Esophagus (tissue), 2 donors: Measurements from ENCODE around the gene CXorf49. TPM values are rescaled to one million over a fixed set of nuclear protein-coding genes. Genes with fewer than 3 reads are reported as not detected.
"Not testable (repeated sequence)": the region's sequence is repeated elsewhere in the genome, so short reads cannot be mapped to it uniquely, and the experiment has no call there.

ENCODE experiments used
- H3K27ac ChIP-seq, 2 donors: one replicate each; pipeline ENCODE4 v1.5.1; 2013; ENCODE audit warnings: low read depth in 2 of 2, mild to moderate bottlenecking in 2 of 2, inconsistent platforms in 1 of 2, low read length in 1 of 2, moderate library complexity in 1 of 2
- H3K27me3 ChIP-seq, 2 donors: one replicate each; pipeline ENCODE4 v1.6.1; 2013; ENCODE audit warnings: low read length in 2 of 2, control low read depth in 1 of 2, mild to moderate bottlenecking in 1 of 2; ENCODE audit not compliant: insufficient read depth in 2 of 2, control insufficient read depth in 1 of 2
- H3K36me3 ChIP-seq, 2 donors: one replicate each; pipeline ENCODE4 v1.6.1; 2013; ENCODE audit warnings: low read length in 1 of 2; ENCODE audit not compliant: control insufficient read depth in 2 of 2, insufficient read depth in 2 of 2
- H3K4me1 ChIP-seq, 2 donors: one replicate each; pipeline ENCODE4 v1.6.1; 2013; ENCODE audit warnings: low read length in 1 of 2; ENCODE audit not compliant: control insufficient read depth in 2 of 2, insufficient read depth in 2 of 2
- H3K4me3 ChIP-seq, 2 donors: one replicate each; pipeline ENCODE4 v1.5.1; 2013; ENCODE audit warnings: low read length in 2 of 2, mild to moderate bottlenecking in 2 of 2, low read depth in 1 of 2, moderate library complexity in 1 of 2
- H3K9me3 ChIP-seq, 2 donors: one replicate each; pipeline ENCODE4 v1.6.1; 2013; ENCODE audit warnings: mild to moderate bottlenecking in 2 of 2, low read depth in 1 of 2, low read length in 1 of 2, moderate library complexity in 1 of 2; ENCODE audit not compliant: control insufficient read depth in 2 of 2, insufficient read depth in 1 of 2
- WGBS, 2 donors: extraction: QIAGEN DNeasy Blood & Tissue Kit; methylation state at CpG; one replicate each; pipeline ENCODE4 v1.1.7; 2013; 5-methylcytosine and 5-hydroxymethylcytosine counted together
- polyA plus RNA-seq, 2 donors: library from polyadenylated mRNA; stranded (reverse); fragments of 200-250 nt; gene quantifications; one replicate each; pipeline ENCODE4 v1.2.3, GENCODE V29; 2013
- donor health status: healthy with polysubstance abuse.
- donor health status: Bipolar disorder and iron deficiency.

CXorf49 gene
- polyA plus RNA-seq, 2 donors, result not detected

DNA sequence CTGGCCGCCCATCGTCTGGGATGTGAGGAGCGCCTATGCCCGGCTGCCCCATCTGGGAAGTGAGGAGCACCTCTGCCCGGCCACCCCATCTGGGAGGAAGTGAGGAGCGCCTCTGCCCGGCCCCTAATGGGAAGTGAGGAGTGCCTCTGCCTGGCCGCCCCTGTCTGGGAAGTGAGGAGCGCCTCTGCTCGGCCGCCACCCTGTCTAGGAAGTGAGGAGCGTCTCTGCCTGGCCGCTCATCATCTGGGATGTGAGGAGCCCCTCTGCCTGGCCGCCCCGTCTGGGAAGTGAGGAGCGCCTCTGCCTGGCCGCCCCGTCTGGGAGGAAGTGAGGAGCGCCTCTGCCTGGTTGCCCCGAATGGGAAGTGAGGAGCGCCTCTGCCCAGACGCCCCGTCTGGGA lies 42.4 kb downstream of the CXorf49 start:
- not testable (repeated sequence) for H3K4me1 ChIP-seq, H3K9me3 ChIP-seq, H3K27ac ChIP-seq, H3K36me3 ChIP-seq, H3K4me3 ChIP-seq, H3K27me3 ChIP-seq
- 96 to 97% methylated on average over 21 to 23 of the region's 23 CpGs for WGBS, 2 donors

DNA sequence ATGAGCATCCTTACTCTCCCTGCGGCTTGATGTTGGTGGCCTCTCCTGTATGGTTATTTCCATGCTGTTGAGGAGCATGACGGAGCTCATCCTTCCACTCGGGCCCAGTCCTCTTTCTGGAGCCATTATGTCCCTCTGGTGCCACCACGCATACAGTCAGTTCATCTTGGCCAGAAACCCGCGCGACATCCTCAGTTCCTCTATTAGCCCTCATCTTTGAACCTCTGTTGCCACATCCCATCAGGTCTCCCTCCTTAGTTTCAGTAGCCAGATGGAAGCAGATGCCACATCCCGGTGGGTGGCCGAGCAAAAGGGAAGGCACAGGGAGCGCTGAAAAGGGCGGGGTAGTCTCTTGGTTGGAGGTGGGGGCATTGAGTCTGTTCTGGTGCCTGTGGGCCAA lies 46.1 kb downstream of the CXorf49 start:
- Histone ChIP-seq H3K36me3 (no peaks in the 10 kb centered on the region), H3K4me3 (no peak overlapping the region), H3K9me3 (no peaks in the 10 kb centered on the region), H3K27me3 (no peaks in the 10 kb centered on the region), H3K27ac (no peak overlapping the region), H3K4me1 (no peaks in the 10 kb centered on the region)
- 92 to 94% methylated on average over 11 of the region's 11 CpGs for WGBS, 2 donors

DNA sequence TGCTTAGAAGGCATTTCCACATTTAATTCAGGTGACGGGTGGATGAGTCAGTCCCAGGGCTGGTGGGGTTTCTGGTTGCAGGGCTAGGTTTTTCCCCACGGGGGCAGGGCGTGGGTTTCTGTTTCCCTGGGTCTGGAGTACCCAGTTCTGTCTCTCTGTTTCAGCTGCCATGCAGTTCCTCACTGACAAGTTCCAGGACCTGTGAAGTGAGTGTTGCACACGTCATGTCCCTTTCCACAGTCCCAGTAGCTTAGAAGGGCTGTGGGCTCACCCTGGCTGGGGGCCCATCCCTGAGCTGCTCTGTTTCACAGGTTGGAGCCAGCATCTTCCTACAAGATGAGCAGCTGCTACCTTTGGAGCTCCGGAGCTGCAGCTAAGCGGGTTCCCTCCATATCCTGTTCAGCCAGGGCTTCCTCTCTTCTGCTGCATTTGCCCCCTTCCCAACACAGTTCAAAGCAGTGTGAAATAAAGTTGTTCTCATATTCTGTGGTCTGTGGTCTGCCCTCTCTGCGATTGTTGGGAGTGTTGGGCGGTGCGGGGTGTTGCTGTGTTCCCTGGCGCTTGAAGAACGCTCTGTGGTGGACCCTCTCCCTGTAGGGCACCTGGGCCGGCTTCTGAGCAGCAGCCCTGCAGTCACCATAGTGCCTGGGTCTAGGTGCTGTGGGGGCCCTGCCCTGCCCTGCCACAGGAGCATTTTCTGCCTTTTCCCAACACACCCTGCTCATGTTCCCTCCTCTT lies 46.9 kb downstream of the CXorf49 start:
- no peaks in the 10 kb centered on the region for H3K9me3 ChIP-seq
- no peak overlapping the region for H3K27ac ChIP-seq
- H3K4me3 ChIP-seq, result no peak overlapping the region
- WGBS, 2 donors, result 61 to 69% methylated on average over 12 of the region's 12 CpGs
- H3K4me1 ChIP-seq, result no peaks in the 10 kb centered on the region
- no peaks in the 10 kb centered on the region for H3K27me3 ChIP-seq
- H3K36me3 ChIP-seq, result no peaks in the 10 kb centered on the region

DNA sequence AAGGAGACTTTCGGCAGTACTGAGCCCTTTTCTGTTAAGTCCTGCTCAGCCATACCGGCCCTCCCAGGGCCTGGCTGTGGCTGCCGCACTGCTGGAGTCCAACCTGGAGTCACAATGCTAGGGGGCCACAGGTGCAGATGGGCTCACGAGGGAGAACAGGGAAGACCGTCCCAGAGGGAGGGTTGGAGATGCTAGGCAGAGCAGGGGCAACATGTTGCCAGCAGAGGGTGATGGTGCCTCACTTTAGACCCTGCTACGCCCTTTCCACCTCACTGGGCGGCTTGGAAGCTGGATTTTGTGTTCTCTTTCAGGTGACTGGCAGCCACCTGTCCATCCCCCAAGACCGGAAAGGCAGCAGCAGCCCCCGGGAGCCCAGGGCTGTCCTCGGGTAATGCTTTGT lies 48.1 kb downstream of the CXorf49 start:
- WGBS, 2 donors, result 28 to 37% methylated on average over 10 of the region's 10 CpGs
- not testable (repeated sequence) for H3K27ac ChIP-seq, H3K27me3 ChIP-seq, H3K4me1 ChIP-seq, H3K36me3 ChIP-seq, H3K4me3 ChIP-seq, H3K9me3 ChIP-seq

DNA sequence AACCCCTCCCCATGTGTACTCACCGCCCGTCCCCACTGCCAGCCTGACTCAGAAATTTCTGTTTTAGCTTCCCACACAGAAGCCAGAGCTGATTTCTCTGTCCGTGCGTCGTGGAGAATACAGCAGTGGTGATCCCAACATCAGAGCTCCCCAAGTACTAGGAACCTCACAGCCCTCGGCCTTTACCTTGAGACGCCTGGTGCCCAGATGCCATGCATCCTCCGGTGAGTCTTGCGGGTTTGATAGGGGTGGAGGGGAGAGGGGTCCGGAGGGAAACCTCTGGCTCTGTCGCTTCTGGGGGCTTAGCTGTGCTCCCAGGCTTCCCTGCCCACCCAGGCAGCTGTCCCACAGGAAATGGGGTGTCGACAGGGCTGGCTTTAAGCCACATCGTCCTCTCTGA lies 48.6 kb downstream of the CXorf49 start:
- H3K27ac ChIP-seq, result no peak overlapping the region
- no peaks in the 10 kb centered on the region for H3K27me3 ChIP-seq
- H3K36me3 ChIP-seq, result no peaks in the 10 kb centered on the region
- no peaks in the 10 kb centered on the region for H3K9me3 ChIP-seq
- 63 to 67% methylated on average over 13 of the region's 13 CpGs for WGBS, 2 donors
- no peak overlapping the region for H3K4me3 ChIP-seq
- H3K4me1 ChIP-seq, result no peaks in the 10 kb centered on the region

DNA sequence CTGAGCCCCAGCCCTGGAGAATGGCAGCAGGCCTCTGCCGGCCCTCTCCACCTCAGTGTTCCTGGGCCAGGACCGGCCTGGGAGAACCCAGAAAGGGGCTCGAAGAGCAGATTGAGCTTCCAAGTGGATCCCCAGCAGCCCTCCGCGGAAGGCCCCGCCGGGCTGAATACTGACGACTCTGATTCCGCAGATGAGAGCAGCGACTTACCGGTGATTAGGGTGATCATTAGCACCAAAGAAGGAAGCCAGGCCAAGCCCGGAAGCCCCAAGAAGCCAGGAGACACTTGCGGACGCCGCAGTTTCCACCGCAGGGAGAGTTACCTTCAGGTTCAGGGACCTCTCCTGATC lies 49.9 kb downstream of the CXorf49 start:
- Histone ChIP-seq H3K9me3 (no peaks in the 10 kb centered on the region), H3K27me3 (no peaks in the 10 kb centered on the region), H3K4me3 (no peak overlapping the region), H3K36me3 (no peaks in the 10 kb centered on the region), H3K27ac (no peak overlapping the region), H3K4me1 (peaks cover 0 to 2% of the 10 kb centered on the region in 2 donors)
- WGBS, 2 donors, result 91 to 95% methylated on average over 16 of the region's 16 CpGs

DNA sequence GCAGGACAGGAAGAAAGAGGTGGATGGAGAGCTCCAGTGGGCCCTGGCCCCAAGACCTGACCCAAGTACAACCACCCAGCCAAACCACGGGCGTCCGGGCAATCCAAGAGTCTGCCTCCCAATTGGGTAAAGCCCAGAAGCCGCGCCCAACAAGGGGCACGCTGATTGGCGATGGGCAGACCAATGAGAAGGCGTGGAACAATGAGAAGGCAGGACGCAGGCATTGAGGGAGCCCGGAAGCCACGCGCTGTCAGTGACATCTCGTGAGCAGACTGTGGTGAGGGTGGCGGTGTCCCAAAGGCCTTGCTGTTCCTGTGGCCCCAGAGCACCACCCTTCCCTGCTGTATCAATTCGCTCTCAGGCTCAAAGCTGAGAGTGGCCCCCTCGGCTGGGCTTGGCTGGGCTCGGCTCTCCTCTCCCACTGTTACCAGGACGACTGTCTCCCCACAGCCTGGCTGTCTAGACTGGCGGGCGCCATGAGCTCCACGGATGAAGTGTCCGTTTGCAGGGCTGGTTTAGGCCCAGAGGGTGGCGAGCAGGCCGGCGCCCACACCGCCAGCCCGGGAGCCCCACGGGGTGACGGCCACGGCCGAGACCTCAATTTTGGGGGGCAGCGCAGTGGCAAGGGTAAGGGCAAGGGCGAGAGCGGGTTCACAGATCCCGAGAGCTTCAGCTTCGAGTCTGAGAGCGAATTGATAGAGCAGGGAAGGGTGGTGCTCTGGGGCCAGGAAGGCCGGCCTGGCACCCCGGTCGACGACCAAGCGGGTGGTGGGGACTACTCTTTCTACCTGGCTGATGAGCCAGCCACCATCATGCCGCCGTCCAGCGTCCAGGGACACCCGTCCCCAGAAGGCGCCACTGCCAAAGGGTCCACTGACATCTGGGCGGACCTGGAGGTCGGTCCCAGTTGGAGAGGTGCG lies 50.5 kb downstream of the CXorf49 start, which contains the start of gene LOC101059915:
TSS of gene LOC101059915 (plus strand) at position 219 of the 920 bp plus-strand sequence.
- no peak within 1 kb of the TSS for H3K27ac ChIP-seq
- H3K4me3 ChIP-seq, result no peak within 1 kb of the TSS
- H3K4me1 ChIP-seq, result peaks cover 0 to 2% of the 10 kb centered on the region in 2 donors
- no peaks in the 10 kb centered on the region for H3K27me3 ChIP-seq
- H3K9me3 ChIP-seq, result no peaks in the 10 kb centered on the region
- H3K36me3 ChIP-seq, result no peaks in the 10 kb centered on the region
- 93 to 95% methylated on average over 46 to 50 of the region's 50 CpGs for WGBS, 2 donors

DNA sequence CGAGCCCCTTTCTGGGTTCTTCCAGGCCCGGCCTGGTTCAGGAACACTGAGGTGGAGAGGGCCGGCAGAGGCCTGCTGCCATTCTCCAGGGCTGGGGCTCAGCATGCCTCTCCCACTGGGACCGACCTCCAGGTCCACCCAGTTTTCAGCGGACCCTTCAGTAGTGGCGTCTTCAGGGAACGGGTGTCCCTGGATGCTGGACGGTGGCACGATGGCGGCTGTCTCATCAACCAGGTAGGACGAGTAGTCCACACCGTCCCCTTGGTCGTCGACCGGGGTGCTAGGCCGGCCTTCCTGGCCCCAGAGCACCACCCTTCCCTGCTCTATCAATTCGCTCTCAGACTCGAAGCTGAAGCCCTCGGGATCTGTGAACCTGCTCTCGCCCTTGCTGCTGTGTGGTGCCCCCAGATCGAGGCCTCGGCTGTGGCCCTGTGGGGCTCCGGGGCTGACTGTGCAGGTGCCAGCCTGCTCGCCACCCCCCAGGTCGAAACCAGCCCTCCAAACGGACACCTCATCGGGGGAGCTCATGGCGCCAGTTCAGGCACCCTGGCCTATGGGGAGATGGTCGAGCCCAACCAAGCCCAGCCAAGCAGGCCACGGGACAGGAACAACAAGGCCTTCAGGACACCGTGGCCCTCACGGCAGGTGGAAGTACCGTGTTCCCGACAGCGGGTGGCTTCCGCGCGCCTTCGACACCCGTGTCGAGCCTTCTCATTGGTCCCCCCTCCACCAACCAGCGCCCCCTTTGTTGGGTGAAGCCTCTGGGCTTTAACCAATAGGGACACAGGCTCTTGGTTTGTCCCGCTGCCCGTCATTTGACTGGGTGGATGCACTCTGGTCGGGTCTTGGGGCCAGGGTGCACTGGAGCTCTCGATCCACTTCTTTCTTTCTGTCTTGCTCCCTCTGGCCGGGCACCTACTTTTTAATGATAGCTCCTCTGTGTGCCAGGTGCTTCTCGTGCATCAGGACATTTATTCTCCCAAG lies 51.6 kb downstream of the CXorf49 start:
- no peak overlapping the region for H3K4me3 ChIP-seq
- WGBS, 2 donors, result 93 to 94% methylated on average over 47 to 48 of the region's 48 CpGs
- H3K27ac ChIP-seq, result no peak overlapping the region
- peaks cover 0 to 2% of the 10 kb centered on the region in 2 donors for H3K4me1 ChIP-seq
- no peaks in the 10 kb centered on the region for H3K9me3 ChIP-seq
- H3K27me3 ChIP-seq, result no peaks in the 10 kb centered on the region
- H3K36me3 ChIP-seq, result no peaks in the 10 kb centered on the region

DNA sequence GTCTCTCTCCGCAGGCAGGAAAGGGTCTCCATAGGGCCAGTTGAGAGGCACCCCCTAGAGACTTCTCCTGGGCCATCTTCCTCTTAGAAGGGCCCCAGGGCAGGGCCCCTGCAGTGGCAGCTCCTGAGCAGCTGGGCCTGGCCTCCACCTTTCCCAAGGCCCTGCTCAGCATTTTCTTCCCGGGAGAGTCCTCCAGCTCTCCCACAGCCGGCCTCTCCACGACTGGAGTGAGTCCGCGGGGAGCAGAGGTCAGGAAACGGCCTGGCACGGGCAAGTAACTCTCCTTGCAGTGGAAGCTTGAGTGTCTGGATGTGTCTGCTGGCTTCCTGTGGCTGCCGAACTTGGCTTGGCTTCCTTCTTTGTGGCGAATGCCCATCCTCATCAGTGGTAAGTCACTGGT lies 52.3 kb downstream of the CXorf49 start:
- H3K27ac ChIP-seq, result no peak overlapping the region

More for the DNA sequence above, 52.3 kb downstream of the CXorf49 start:
- WGBS, 2 donors, result 75 to 79% methylated on average over 10 of the region's 10 CpGs
- H3K27me3 ChIP-seq, result no peaks in the 10 kb centered on the region
- H3K4me1 ChIP-seq, result peaks cover 0 to 2% of the 10 kb centered on the region in 2 donors
- H3K9me3 ChIP-seq, result no peaks in the 10 kb centered on the region
- H3K4me3 ChIP-seq, result no peak overlapping the region
- H3K36me3 ChIP-seq, result no peaks in the 10 kb centered on the region
